HepG2 (cell line): ENCODE measurements around the gene LRRN4CL. TPM values are rescaled to one million over a fixed set of nuclear protein-coding genes. Genes with fewer than 3 reads are reported as not detected.
A peak's percentile ranks its signal among the peaks of the same experiment; 100 is the strongest.

Experiments
- FOXA3 ChIP-seq: IDR thresholded peaks from 2 replicates; pipeline ENCODE4 v1.6.1; 2016; ENCODE audit warnings: missing genetic modification reagents, missing compliant biosample characterization
- GFI1 ChIP-seq: sonication (generic); formaldehyde crosslinking; IDR thresholded peaks from 2 replicates; pipeline ENCODE4 v1.5.0; 2020; ENCODE audit warnings: missing genetic modification reagents, mild to moderate bottlenecking, borderline replicate concordance
- HIVEP1 ChIP-seq: sonication (generic); formaldehyde crosslinking; IDR thresholded peaks from 2 replicates; pipeline ENCODE4 v1.4.0; 2020; ENCODE audit warnings: mild to moderate bottlenecking, missing genetic modification reagents
- KMT2B ChIP-seq: IDR thresholded peaks from 2 replicates; pipeline ENCODE4 v1.6.1; 2016; ENCODE audit warnings: missing genetic modification reagents, missing compliant biosample characterization
- MAFF ChIP-seq: IDR thresholded peaks from 2 replicates; pipeline ENCODE4 v1.6.1; 2011; ENCODE audit warnings: low read depth, low read length, improper control_type of control experiment
- MIER3 ChIP-seq: IDR thresholded peaks from 2 replicates; pipeline ENCODE4 v1.6.1; 2016; ENCODE audit warnings: missing compliant biosample characterization, borderline replicate concordance
- PHF20 ChIP-seq: sonication (generic); formaldehyde crosslinking; IDR thresholded peaks from 2 replicates; pipeline ENCODE4 v1.5.0; 2020; ENCODE audit warnings: mild to moderate bottlenecking, missing genetic modification reagents
- POLR2A ChIP-seq, 2 experiments: IDR thresholded peaks; 2 replicates each; pipeline ENCODE4 v1.6.1; 2011; ENCODE audit warnings: low read depth in 2 of 2, low read length in 2 of 2, mild to moderate bottlenecking in 1 of 2, moderate library complexity in 1 of 2; ENCODE audit not compliant: insufficient read depth in 1 of 2
- SOX6 ChIP-seq, 2 experiments: fragments of 450-650 bp in 1 of 2; sonication (generic) in 1 of 2; formaldehyde crosslinking in 1 of 2; IDR thresholded peaks; 2 replicates each; pipeline versions ENCODE4 v1.4.0 to v1.6.1; 2017 to 2020; ENCODE audit warnings: antibody characterized with exemption in 1 of 2, mild to moderate bottlenecking in 1 of 2, missing genetic modification reagents in 1 of 2
- SP4 ChIP-seq: sonication (generic); formaldehyde crosslinking; IDR thresholded peaks from 2 replicates; pipeline ENCODE4 v1.8.1; 2023; ENCODE audit warnings: mild to moderate bottlenecking, missing genetic modification reagents
- STAT6 ChIP-seq: sonication (generic); formaldehyde crosslinking; IDR thresholded peaks from 2 replicates; pipeline ENCODE4 v1.4.0; 2020; ENCODE audit warnings: missing genetic modification reagents, mild to moderate bottlenecking, borderline replicate concordance
- TERF1 ChIP-seq: sonication (generic); formaldehyde crosslinking; IDR thresholded peaks from 2 replicates; pipeline ENCODE4 v1.8.0; 2022; ENCODE audit warnings: mild to moderate bottlenecking, missing genetic modification reagents, moderate library complexity
- U2AF1 ChIP-seq: fragments of 200-400 bp; formaldehyde crosslinking; optimal IDR thresholded peaks from 2 replicates; pipeline ENCODE3; 2017; ENCODE audit warnings: mild to moderate bottlenecking, low read depth, low read length
- ZMAT5 ChIP-seq: sonication (generic); formaldehyde crosslinking; IDR thresholded peaks from 2 replicates; pipeline ENCODE4 v1.5.0; 2020; ENCODE audit warnings: mild to moderate bottlenecking, low read depth, missing genetic modification reagents, borderline replicate concordance
- ZNF17 ChIP-seq: sonication (generic); formaldehyde crosslinking; IDR thresholded peaks from 2 replicates; pipeline ENCODE4 v1.5.0; 2020; ENCODE audit warnings: mild to moderate bottlenecking, missing genetic modification reagents
- ZNF224 ChIP-seq: sonication (generic); formaldehyde crosslinking; IDR thresholded peaks from 2 replicates; pipeline ENCODE4 v1.5.0; 2020; ENCODE audit warnings: mild to moderate bottlenecking, missing genetic modification reagents
- ZNF367 ChIP-seq: sonication (generic); formaldehyde crosslinking; IDR thresholded peaks from 2 replicates; pipeline ENCODE4 v1.4.0; 2020; ENCODE audit warnings: missing genetic modification reagents, borderline replicate concordance
- ZNF652 ChIP-seq: IDR thresholded peaks from 2 replicates; pipeline ENCODE4 v1.6.1; 2016; ENCODE audit warnings: low read depth, borderline replicate concordance
- ZNF775 ChIP-seq: sonication (generic); formaldehyde crosslinking; IDR thresholded peaks from 2 replicates; pipeline ENCODE4 v1.4.0; 2020; ENCODE audit warnings: missing genetic modification reagents, mild to moderate bottlenecking, moderate library complexity, borderline replicate concordance
- polyA plus RNA-seq, 8 experiments: library from polyadenylated mRNA; depleted of rRNA in 3 of 8; stranded (reverse) in 7 of 8; unstranded in 1 of 8; fragments of >200 nt; fragmentation: Illumina TruSeq in 4 of 8; extraction: Trizol in 4 of 8; gene quantifications; 2 replicates each; pipeline versions ENCODE4 v1.2.1 to v1.2.3, GENCODE V29; 2011 to 2016; ENCODE audit warnings: low read depth in 4 of 8, missing spikeins in 1 of 8, mixed read lengths in 1 of 8; ENCODE audit not compliant: insufficient read depth in 1 of 8
- total RNA-seq, 5 experiments: library from RNA; depleted of rRNA; stranded (reverse); fragments of >200 nt; fragmentation: Illumina TruSeq; extraction: Trizol; gene quantifications; 2 replicates each; pipeline ENCODE4 v1.2.3, GENCODE V29; 2016; ENCODE audit warnings: low read depth in 1 of 5
- TF ChIP-seq, protein P1 (sequence below): sonication (generic); formaldehyde crosslinking; IDR thresholded peaks from 2 replicates; pipeline ENCODE4 v1.9.0; 2021; ENCODE audit warnings: missing genetic modification reagents, mild to moderate bottlenecking, borderline replicate concordance
- TF ChIP-seq, protein P2 (sequence below): sonication (generic); formaldehyde crosslinking; IDR thresholded peaks from 2 replicates; pipeline ENCODE4 v1.4.0; 2020; ENCODE audit warnings: mild to moderate bottlenecking, missing genetic modification reagents

Gene LRRN4CL
- total and polyA plus RNA-seq, 2 of the 13 experiments (the other 11 are each of a cell fraction or from before 2014, with no cell fraction given) = 0.11 TPM; not detected in 1

GRCh38 chr11:62645946-62646824 is 43.1 kb downstream of the LRRN4CL start, which contains the start of gene GANAB (continued):
- peak; percentile 39; the same call in 1 of the 2 replicates for TF ChIP-seq MIER3
- TF ChIP-seq SP4 (CRISPR knock-in tag) = peak; percentile 87
- TF ChIP-seq STAT6 (CRISPR knock-in tag) = no peak; the same call in 1 of the 2 replicates
- no peak for TF ChIP-seq ZNF652 (CRISPR knock-in tag)
- TF ChIP-seq GFI1 = peak; percentile 56; the same call in 1 of the 2 replicates
- TF ChIP-seq MAFF = no peak
- TF ChIP-seq, protein P1, sequence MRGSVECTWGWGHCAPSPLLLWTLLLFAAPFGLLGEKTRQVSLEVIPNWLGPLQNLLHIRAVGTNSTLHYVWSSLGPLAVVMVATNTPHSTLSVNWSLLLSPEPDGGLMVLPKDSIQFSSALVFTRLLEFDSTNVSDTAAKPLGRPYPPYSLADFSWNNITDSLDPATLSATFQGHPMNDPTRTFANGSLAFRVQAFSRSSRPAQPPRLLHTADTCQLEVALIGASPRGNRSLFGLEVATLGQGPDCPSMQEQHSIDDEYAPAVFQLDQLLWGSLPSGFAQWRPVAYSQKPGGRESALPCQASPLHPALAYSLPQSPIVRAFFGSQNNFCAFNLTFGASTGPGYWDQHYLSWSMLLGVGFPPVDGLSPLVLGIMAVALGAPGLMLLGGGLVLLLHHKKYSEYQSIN = no peak
- no peak for TF ChIP-seq ZMAT5 (CRISPR knock-in tag)
- no peak for TF ChIP-seq ZNF17 (CRISPR knock-in tag)
- peak; percentile 38; the same call in 1 of the 2 replicates for TF ChIP-seq PHF20 (CRISPR knock-in tag)
- TF ChIP-seq U2AF1 = no peak
- no peak for TF ChIP-seq TERF1 (CRISPR knock-in tag)
- TF ChIP-seq, protein P2, sequence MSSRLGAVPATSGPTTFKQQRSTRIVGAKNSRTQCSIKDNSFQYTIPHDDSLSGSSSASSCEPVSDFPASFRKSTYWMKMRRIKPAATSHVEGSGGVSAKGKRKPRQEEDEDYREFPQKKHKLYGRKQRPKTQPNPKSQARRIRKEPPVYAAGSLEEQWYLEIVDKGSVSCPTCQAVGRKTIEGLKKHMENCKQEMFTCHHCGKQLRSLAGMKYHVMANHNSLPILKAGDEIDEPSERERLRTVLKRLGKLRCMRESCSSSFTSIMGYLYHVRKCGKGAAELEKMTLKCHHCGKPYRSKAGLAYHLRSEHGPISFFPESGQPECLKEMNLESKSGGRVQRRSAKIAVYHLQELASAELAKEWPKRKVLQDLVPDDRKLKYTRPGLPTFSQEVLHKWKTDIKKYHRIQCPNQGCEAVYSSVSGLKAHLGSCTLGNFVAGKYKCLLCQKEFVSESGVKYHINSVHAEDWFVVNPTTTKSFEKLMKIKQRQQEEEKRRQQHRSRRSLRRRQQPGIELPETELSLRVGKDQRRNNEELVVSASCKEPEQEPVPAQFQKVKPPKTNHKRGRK = no peak
- peak; percentile 92 to 95 for TF ChIP-seq POLR2A (IDR thresholded peaks at IDR 0.05; ENCODE audit: insufficient read depth in 1 of 2, low read depth in 2 of 2, low read length in 2 of 2)
- TF ChIP-seq ZNF224 = no peak
- TF ChIP-seq SOX6 (IDR thresholded peaks at IDR 0.05) = no peak
- TF ChIP-seq SOX6 (CRISPR knock-in tag; IDR thresholded peaks at IDR 0.05) = 0 out of 2 replicates have a peak, but pooled peaks have one; percentile 9
- no peak for TF ChIP-seq ZNF367 (CRISPR knock-in tag)
- TF ChIP-seq ZNF775 = no peak
- no peak for TF ChIP-seq HIVEP1 (CRISPR knock-in tag)
- TF ChIP-seq FOXA3 (CRISPR knock-in tag) = 0 out of 2 replicates have a peak, but pooled peaks have one; percentile 19
- peak; percentile 66; the same call in 1 of the 2 replicates for TF ChIP-seq KMT2B
